Natural killer cell (primary cell): Measurements from ENCODE around the gene FZD2. TPM values are rescaled to one million over a fixed set of nuclear protein-coding genes. Genes with fewer than 3 reads are reported as not detected.
"Not testable (repeated sequence)": the region's sequence is repeated elsewhere in the genome, so short reads cannot be mapped to it uniquely, and the experiment has no call there.

ENCODE experiments used
- ATAC-seq, 3 donors: fragments of 150-1000 bp in 2 of 3; fragments of 200-7000 bp in 1 of 3; cut with Tn5 transposase; 1 replicate in 1 of 3; 2 replicates in 2 of 3; pipeline ENCODE4 v1.10.0; 2021; ENCODE audit warnings: mild to moderate bottlenecking in 2 of 3, moderate library complexity in 2 of 3
- DNase-seq, 2 donors: peaks; one replicate each; pipeline versions ENCODE4 v3.0.0 to v3.0.0-alpha.2; 2013 to 2021; ENCODE audit warnings: mixed read lengths in 1 of 2
- H3K27ac ChIP-seq: one replicate; pipeline ENCODE4 v1.5.1; 2013; ENCODE audit warnings: mild to moderate bottlenecking, low read length
- H3K27me3 ChIP-seq: one replicate; pipeline ENCODE4 v1.6.1; 2013; ENCODE audit warnings: low read length; ENCODE audit not compliant: control insufficient read depth, insufficient read depth
- H3K36me3 ChIP-seq: one replicate; pipeline ENCODE4 v1.6.1; 2013; ENCODE audit warnings: low read length; ENCODE audit not compliant: control insufficient read depth, insufficient read depth
- H3K4me1 ChIP-seq: one replicate; pipeline ENCODE4 v1.6.1; 2013; ENCODE audit warnings: low read length; ENCODE audit not compliant: control insufficient read depth, insufficient read depth
- H3K4me3 ChIP-seq: one replicate; pipeline ENCODE4 v1.5.1; 2013; ENCODE audit warnings: low read length
- H3K9me3 ChIP-seq: one replicate; pipeline ENCODE4 v1.6.1; 2013; ENCODE audit warnings: low read length; ENCODE audit not compliant: control insufficient read depth, insufficient read depth
- H3K27ac Mint-ChIP-seq, 2 donors: one replicate each; pipeline ENCODE4 v1.8.0; 2022; ENCODE audit warnings: mild to moderate bottlenecking in 2 of 2, mixed read lengths in 2 of 2, moderate library complexity in 1 of 2
- H3K27me3 Mint-ChIP-seq, 2 donors: one replicate each; pipeline ENCODE4 v1.8.0; 2022; ENCODE audit warnings: low read depth in 2 of 2, mixed read lengths in 2 of 2
- H3K36me3 Mint-ChIP-seq: one replicate; pipeline ENCODE4 v1.8.0; 2022; ENCODE audit warnings: mixed read lengths
- H3K4me1 Mint-ChIP-seq, 2 donors: one replicate each; pipeline ENCODE4 v1.8.0; 2022; ENCODE audit warnings: mixed read lengths in 2 of 2
- H3K4me3 Mint-ChIP-seq: one replicate; pipeline ENCODE4 v1.8.0; 2022; ENCODE audit warnings: mild to moderate bottlenecking, moderate library complexity, mixed read lengths
- H3K9me3 Mint-ChIP-seq, 2 donors: one replicate each; pipeline ENCODE4 v1.8.0; 2022; ENCODE audit warnings: mixed read lengths in 2 of 2
- WGBS: methylation state at CpG from one replicate; pipeline ENCODE4 v1.1.7; 2013; ENCODE audit warnings: missing lambda C conversion rate; ENCODE audit not compliant: insufficient coverage; 5-methylcytosine and 5-hydroxymethylcytosine counted together
- intact Hi-C: fragments of 100-400 bp; cut with micrococcal nuclease; formaldehyde crosslinking; loops from one replicate; pipeline ENCODE4 v1.14.2; 2022
- total RNA-seq, 4 donors: library from RNA; stranded (reverse); fragments of 120-200 nt in 1 of 4; gene quantifications; one replicate each; pipeline versions ENCODE4 v1.2.3 to v1.2.4, GENCODE V29; 2013 to 2022
- TF ChIP-seq, protein P1 (sequence below): fragments of 200-600 bp; IDR thresholded peaks from one replicate; pipeline ENCODE4 v1.8.0; 2022; ENCODE audit warnings: antibody characterized with exemption

The FZD2 gene
- total RNA-seq: under 1 TPM; 0.27 to 0.55 (median 0.33) TPM
- total RNA-seq (2013): 0.65 TPM

DNA sequence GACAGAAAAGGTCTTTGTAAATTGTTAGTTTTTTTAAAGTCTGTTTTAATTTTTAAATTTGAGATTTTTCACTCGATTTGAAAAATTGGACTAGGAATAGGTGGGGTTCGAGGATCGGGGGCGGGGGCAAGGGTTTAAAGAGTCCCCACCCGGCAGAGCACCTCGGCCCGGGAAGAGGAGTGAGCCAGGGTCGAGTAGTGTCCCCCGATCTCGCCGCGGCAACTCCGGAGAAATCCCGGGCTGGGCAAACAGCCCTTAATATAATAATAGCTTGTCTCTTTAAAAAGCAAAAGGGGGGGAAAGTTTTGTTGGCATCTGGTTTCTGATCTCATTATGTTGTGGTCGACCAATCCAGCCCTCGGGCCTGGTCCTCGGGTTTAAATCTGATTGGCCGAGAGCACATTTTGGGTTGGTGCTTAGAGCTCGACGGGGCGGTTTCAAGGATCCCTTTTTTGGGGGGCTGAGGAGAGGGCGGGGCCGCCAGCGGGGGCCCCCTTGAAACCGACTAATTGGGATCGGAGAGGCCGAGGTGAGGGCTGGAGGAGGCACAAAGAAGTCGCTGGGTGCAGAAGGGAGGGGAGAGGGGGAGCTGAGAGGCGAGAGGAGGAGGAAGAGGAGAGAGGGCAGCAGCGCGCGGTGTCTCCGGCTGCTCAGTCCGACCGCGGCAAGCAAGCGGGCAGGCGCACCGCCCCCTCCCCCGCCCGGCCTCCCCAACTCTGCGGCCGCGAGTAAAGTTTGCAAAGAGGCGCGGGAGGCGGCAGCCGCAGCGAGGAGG lies at the start of gene FZD2:
Gene FZD2, plus strand, starts transcription at position 653 of the 775 bp plus-strand sequence. CDS start 205 bp downstream, outside the sequence.
- no peaks in the 10 kb centered on the region for H3K9me3 ChIP-seq
- H3K27ac ChIP-seq: peak within 1 kb of the TSS; percentile 67
- intact Hi-C loops: loop anchor here (2.0 kb wide), 1 partner anchor 434 kb away; the partner anchor contains the start of gene HDAC5
- H3K36me3 Mint-ChIP-seq: no peaks in the 10 kb centered on the region
- peaks cover 39 to 42% of the 10 kb centered on the region in 2 donors for H3K27me3 Mint-ChIP-seq
- peaks cover 4% of the 10 kb centered on the region for H3K27me3 ChIP-seq
- DNase-seq: peak; percentile 63 to 70
- H3K27ac Mint-ChIP-seq: peak within 1 kb of the TSS; percentile 68 to 88
- peaks cover 28% of the 10 kb centered on the region for H3K4me1 ChIP-seq
- ATAC-seq: peak; percentile 75 to 85 (median 84)
- under 1% methylated on average over 48 of the region's 49 CpGs for WGBS
- TF ChIP-seq, protein P1, sequence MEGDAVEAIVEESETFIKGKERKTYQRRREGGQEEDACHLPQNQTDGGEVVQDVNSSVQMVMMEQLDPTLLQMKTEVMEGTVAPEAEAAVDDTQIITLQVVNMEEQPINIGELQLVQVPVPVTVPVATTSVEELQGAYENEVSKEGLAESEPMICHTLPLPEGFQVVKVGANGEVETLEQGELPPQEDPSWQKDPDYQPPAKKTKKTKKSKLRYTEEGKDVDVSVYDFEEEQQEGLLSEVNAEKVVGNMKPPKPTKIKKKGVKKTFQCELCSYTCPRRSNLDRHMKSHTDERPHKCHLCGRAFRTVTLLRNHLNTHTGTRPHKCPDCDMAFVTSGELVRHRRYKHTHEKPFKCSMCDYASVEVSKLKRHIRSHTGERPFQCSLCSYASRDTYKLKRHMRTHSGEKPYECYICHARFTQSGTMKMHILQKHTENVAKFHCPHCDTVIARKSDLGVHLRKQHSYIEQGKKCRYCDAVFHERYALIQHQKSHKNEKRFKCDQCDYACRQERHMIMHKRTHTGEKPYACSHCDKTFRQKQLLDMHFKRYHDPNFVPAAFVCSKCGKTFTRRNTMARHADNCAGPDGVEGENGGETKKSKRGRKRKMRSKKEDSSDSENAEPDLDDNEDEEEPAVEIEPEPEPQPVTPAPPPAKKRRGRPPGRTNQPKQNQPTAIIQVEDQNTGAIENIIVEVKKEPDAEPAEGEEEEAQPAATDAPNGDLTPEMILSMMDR: no peak
- peak within 1 kb of the TSS; percentile 74 for H3K4me3 ChIP-seq
- H3K4me3 Mint-ChIP-seq: peak within 1 kb of the TSS; percentile 98
- no peaks in the 10 kb centered on the region for H3K9me3 Mint-ChIP-seq
- H3K4me1 Mint-ChIP-seq: peaks cover 19 to 39% of the 10 kb centered on the region in 2 donors
- no peaks in the 10 kb centered on the region for H3K36me3 ChIP-seq

DNA sequence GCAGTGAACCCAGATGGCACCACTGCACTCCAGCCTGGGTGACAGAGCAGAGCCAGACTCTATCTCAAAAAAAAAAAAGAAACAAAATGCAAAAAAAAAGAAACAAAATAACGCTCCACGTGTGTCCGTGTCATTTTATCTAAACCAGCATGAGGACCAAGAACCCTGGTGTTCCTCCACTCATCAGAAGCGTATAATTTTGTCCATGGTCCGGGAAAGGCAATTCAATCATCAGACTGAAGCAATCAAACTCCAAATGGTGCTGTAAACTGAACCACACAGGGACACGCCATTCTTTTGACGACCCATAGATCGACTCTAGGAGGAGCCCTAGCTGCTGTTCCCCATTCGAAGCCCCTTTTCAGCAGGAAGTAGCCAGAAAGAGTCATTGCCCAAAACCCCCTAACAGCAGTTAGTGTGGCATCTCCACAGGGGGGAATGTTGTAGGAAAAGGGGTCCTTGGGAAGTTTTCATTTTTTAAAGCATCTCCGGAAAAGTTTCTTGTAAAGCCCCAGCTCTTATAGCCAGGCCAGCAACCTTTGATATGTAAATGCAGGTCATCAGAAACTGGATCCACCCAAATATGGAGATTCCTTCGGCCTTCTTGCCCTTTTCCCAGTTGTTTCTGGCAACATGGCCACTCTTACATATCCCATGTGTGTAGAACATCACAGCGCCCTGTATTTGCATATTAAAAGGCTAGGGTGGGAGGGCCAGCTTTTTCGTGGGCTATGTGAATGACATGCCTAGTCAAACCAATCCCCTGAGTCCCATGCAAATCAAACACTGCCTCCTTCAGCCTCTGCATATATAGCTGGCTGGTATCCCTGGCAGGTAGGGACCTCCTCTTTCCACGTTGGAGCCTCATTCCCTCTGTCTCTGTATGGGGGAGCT lies 45.8 kb upstream of the FZD2 start:
- H3K9me3 ChIP-seq, DNase-seq, H3K9me3 Mint-ChIP-seq, H3K36me3 Mint-ChIP-seq, H3K4me3 ChIP-seq, H3K4me1 Mint-ChIP-seq, ATAC-seq, intact Hi-C loops, H3K27ac Mint-ChIP-seq, H3K27ac ChIP-seq, H3K27me3 ChIP-seq, H3K4me1 ChIP-seq, H3K27me3 Mint-ChIP-seq, H3K36me3 ChIP-seq, H3K4me3 Mint-ChIP-seq: not testable (repeated sequence)
- WGBS: 62% methylated on average over 12 of the region's 14 CpGs

GRCh38 chr17:44518032-44518431 lies 39.3 kb upstream of the FZD2 start:
- Histone ChIP-seq H3K9me3 (no peaks in the 10 kb centered on the region), H3K4me3 (no peak overlapping the region), H3K27ac (no peak overlapping the region), H3K36me3 (no peaks in the 10 kb centered on the region), H3K27me3 (no peaks in the 10 kb centered on the region), H3K4me1 (no peaks in the 10 kb centered on the region)
- WGBS: 72% methylated on average over 2 of the region's 3 CpGs
- no peak overlapping the region for H3K27ac Mint-ChIP-seq
- TF ChIP-seq, protein P1: no peak
- DNase-seq (no peak), ATAC-seq (no peak)
- no peaks in the 10 kb centered on the region for H3K36me3 Mint-ChIP-seq
- H3K9me3 Mint-ChIP-seq: no peaks in the 10 kb centered on the region
- no peaks in the 10 kb centered on the region for H3K4me1 Mint-ChIP-seq
- intact Hi-C loops: no loop called here
- H3K4me3 Mint-ChIP-seq: no peak overlapping the region
- peaks cover 0 to 13% of the 10 kb centered on the region in 2 donors for H3K27me3 Mint-ChIP-seq
